ENCODE measurements around the gene PPM1E.

DNA sequence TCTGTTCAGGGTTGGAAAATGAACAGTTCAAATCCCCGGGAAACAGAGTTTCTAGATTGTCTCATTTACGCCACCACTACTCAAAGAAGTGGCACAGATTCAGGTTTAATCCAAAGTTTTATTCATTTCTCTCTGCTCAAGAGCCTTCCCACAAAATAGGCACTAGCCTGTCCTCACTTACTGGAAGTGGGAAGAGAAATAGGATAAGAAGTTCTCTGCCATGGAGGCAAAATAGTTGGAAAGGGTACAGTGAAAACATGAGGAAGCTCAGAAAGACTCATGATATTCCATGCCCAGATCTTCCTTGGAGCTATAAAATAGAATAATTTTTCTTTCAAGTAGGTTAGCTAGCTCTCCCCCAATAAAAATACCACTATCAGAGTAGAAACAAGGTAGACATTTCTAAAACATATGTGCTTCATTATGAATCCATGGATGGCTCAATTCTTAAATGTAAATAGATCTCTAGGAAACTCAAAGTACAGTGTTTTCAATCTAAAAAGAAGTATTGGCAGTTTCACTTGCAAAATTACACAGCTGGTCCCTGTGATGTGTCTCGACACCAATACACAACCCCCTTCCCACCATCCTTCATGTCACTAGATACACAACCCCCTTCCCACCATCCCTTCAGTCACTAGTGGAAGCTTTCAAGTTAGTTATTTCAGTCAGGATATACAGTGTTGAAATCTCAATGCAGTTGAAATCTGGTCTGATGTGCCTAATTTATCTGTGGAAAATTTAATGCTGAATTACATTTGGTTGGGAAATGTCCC, 225.2 kb downstream of the PPM1E start:
- TF ChIP-seq CTCF (IDR thresholded peaks at IDR 0.05; ENCODE audit: poor library complexity) (no peak), EZH2phosphoT487 (IDR thresholded peaks at IDR 0.05; ENCODE audit: low read depth, severe bottlenecking, unreplicated experiment) (no peak), EZH2 (IDR thresholded peaks at IDR 0.05; ENCODE audit: borderline replicate concordance) (no peak)
